ENCODE data around the gene BICDL1.
A peak's percentile ranks its signal among the peaks of the same experiment; 100 is the strongest.

BICDL1 gene

GRCh38 chr12:120051535-120051934 is 62.5 kb downstream of the BICDL1 start:
- TF ChIP-seq, protein P1, sequence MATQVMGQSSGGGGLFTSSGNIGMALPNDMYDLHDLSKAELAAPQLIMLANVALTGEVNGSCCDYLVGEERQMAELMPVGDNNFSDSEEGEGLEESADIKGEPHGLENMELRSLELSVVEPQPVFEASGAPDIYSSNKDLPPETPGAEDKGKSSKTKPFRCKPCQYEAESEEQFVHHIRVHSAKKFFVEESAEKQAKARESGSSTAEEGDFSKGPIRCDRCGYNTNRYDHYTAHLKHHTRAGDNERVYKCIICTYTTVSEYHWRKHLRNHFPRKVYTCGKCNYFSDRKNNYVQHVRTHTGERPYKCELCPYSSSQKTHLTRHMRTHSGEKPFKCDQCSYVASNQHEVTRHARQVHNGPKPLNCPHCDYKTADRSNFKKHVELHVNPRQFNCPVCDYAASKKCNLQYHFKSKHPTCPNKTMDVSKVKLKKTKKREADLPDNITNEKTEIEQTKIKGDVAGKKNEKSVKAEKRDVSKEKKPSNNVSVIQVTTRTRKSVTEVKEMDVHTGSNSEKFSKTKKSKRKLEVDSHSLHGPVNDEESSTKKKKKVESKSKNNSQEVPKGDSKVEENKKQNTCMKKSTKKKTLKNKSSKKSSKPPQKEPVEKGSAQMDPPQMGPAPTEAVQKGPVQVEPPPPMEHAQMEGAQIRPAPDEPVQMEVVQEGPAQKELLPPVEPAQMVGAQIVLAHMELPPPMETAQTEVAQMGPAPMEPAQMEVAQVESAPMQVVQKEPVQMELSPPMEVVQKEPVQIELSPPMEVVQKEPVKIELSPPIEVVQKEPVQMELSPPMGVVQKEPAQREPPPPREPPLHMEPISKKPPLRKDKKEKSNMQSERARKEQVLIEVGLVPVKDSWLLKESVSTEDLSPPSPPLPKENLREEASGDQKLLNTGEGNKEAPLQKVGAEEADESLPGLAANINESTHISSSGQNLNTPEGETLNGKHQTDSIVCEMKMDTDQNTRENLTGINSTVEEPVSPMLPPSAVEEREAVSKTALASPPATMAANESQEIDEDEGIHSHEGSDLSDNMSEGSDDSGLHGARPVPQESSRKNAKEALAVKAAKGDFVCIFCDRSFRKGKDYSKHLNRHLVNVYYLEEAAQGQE (IDR thresholded peaks at IDR 0.05; ENCODE audit: insufficient replicate concordance, low read depth) = no peak
- TF ChIP-seq GABPA (IDR thresholded peaks at IDR 0.05; ENCODE audit: low read depth) (no peak), POLR2AphosphoS5 (IDR thresholded peaks at IDR 0.05; ENCODE audit: low read depth) (no peak), CTCF (IDR thresholded peaks at IDR 0.05; ENCODE audit: insufficient read depth, low read length) (no peak), SPI1 (IDR thresholded peaks at IDR 0.05; ENCODE audit: borderline replicate concordance, low read depth) (no peak)
- peaks cover 4% of the 10 kb centered on the region for H3K27me3 ChIP-seq (ENCODE audit: insufficient read depth, poor library complexity, severe bottlenecking)
- H3K27ac ChIP-seq (replicated peaks) = no peak overlapping the region
- H3K4me3 ChIP-seq (replicated peaks; ENCODE audit: insufficient read depth, low read length) = no peak overlapping the region
- DNase-seq (ENCODE audit: low read depth in 1 of 2, low spot score in 1 of 2) = no peak

DNA sequence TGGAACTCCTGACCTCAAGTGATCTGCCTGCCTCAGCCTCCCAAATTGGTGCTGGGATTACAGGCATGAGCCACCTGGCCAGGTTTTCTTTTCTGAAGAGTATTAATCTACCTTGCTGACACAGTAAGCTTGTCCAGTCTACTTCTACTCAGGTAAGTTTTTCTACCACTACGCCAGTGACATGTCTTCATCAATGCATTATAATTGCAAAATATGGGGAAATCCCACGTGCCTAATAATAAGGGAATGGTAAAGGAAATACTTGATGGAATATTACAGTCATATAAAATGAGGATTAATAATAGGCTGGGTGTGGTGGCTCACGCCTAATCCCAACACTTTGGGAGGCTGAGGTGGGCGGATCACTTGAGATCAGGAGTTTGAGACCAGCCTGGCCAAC is 65.3 kb downstream of the BICDL1 start:
- H3K27me3 ChIP-seq (ENCODE audit: insufficient read depth, poor library complexity, severe bottlenecking) = no peaks in the 10 kb centered on the region
- H3K27ac ChIP-seq (replicated peaks) = no peak overlapping the region
- no peak overlapping the region for H3K4me3 ChIP-seq (replicated peaks; ENCODE audit: insufficient read depth, low read length)
- no peak for DNase-seq (ENCODE audit: low read depth in 1 of 2, low spot score in 1 of 2)
- TF ChIP-seq GABPA (IDR thresholded peaks at IDR 0.05; ENCODE audit: low read depth) (no peak), CTCF (IDR thresholded peaks at IDR 0.05; ENCODE audit: insufficient read depth, low read length) (no peak), SPI1 (IDR thresholded peaks at IDR 0.05; ENCODE audit: borderline replicate concordance, low read depth) (no peak), POLR2AphosphoS5 (IDR thresholded peaks at IDR 0.05; ENCODE audit: low read depth) (no peak)
- TF ChIP-seq, protein P1 (IDR thresholded peaks at IDR 0.05; ENCODE audit: insufficient replicate concordance, low read depth) = no peak

- TF ChIP-seq, protein P1 (IDR thresholded peaks at IDR 0.05; ENCODE audit: insufficient replicate concordance, low read depth) = no peak
- TF ChIP-seq CTCF (IDR thresholded peaks at IDR 0.05; ENCODE audit: insufficient read depth, low read length) (no peak), SPI1 (IDR thresholded peaks at IDR 0.05; ENCODE audit: borderline replicate concordance, low read depth) (no peak), GABPA (IDR thresholded peaks at IDR 0.05; ENCODE audit: low read depth) (no peak), POLR2AphosphoS5 (IDR thresholded peaks at IDR 0.05; ENCODE audit: low read depth) (no peak)
- peak in 1 of 2 experiments; percentile 43 for DNase-seq (ENCODE audit: low read depth in 1 of 2, low spot score in 1 of 2)
- Histone ChIP-seq H3K27me3 (ENCODE audit: insufficient read depth, poor library complexity, severe bottlenecking) (no peaks in the 10 kb centered on the region), H3K4me3 (replicated peaks; ENCODE audit: insufficient read depth, low read length) (no peak overlapping the region), H3K27ac (replicated peaks) (no peak overlapping the region)
Measured at GRCh38 chr12:120055231-120056000, 66.4 kb downstream of the BICDL1 start.
